ENCODE data around the gene RBM42.

The RBM42 gene

GRCh38 chr19:35608251-35608650, 20.6 kb upstream of the RBM42 start:
- DNase-seq (ENCODE audit: low read depth in 1 of 2, low spot score in 1 of 2) = peak in 1 of 2 experiments; percentile 45
- in situ Hi-C loops (cut with HindIII; ENCODE audit: low pct_unique_long_range_greater_than_20kb, low sequenced_read_pairs) = no loop called here
- no peak for TF ChIP-seq JUND (IDR thresholded peaks at IDR 0.05; ENCODE audit: low read depth)

- in situ Hi-C loops (cut with HindIII; ENCODE audit: low pct_unique_long_range_greater_than_20kb, low sequenced_read_pairs) = no loop called here
- DNase-seq (ENCODE audit: low read depth in 1 of 2, low spot score in 1 of 2) = no peak
- no peak for TF ChIP-seq JUND (IDR thresholded peaks at IDR 0.05; ENCODE audit: low read depth)
Observed at GRCh38 chr19:35609851-35610353, 18.9 kb upstream of the RBM42 start.

- no peak for DNase-seq (ENCODE audit: low read depth in 1 of 2, low spot score in 1 of 2)
- TF ChIP-seq JUND (IDR thresholded peaks at IDR 0.05; ENCODE audit: low read depth) = no peak
- in situ Hi-C loops (cut with HindIII; ENCODE audit: low pct_unique_long_range_greater_than_20kb, low sequenced_read_pairs) = no loop called here
Observed at GRCh38 chr19:35612224-35612558, 16.6 kb upstream of the RBM42 start.

- peak; percentile 59 to 93 for DNase-seq (ENCODE audit: low read depth in 1 of 2, low spot score in 1 of 2)
Observed at GRCh38 chr19:35612559-35613321, 16.1 kb upstream of the RBM42 start, which contains the start of gene HAUS5. TSS of gene HAUS5 (plus strand) at chr19:35612735. CDS start at chr19:35612795, 60 bp downstream.

GRCh38 chr19:35613574-35613973, 15.3 kb upstream of the RBM42 start:
- TF ChIP-seq JUND (IDR thresholded peaks at IDR 0.05; ENCODE audit: low read depth) = no peak
- no peak for DNase-seq (ENCODE audit: low read depth in 1 of 2, low spot score in 1 of 2)
- in situ Hi-C loops (cut with HindIII; ENCODE audit: low pct_unique_long_range_greater_than_20kb, low sequenced_read_pairs) = no loop called here

More at GRCh38 chr19:35612559-35613321, 16.1 kb upstream of the RBM42 start, which contains the start of gene HAUS5:
- TF ChIP-seq JUND (IDR thresholded peaks at IDR 0.05; ENCODE audit: low read depth) = no peak
- in situ Hi-C loops (cut with HindIII; ENCODE audit: low pct_unique_long_range_greater_than_20kb, low sequenced_read_pairs) = no loop called here

GRCh38 chr19:35615036-35615435, 13.8 kb upstream of the RBM42 start:
- no peak for TF ChIP-seq JUND (IDR thresholded peaks at IDR 0.05; ENCODE audit: low read depth)
- no peak for DNase-seq (ENCODE audit: low read depth in 1 of 2, low spot score in 1 of 2)
- in situ Hi-C loops (cut with HindIII; ENCODE audit: low pct_unique_long_range_greater_than_20kb, low sequenced_read_pairs) = no loop called here

GRCh38 chr19:35618857-35619256, 10.0 kb upstream of the RBM42 start:
- in situ Hi-C loops (cut with HindIII; ENCODE audit: low pct_unique_long_range_greater_than_20kb, low sequenced_read_pairs) = no loop called here
- DNase-seq (ENCODE audit: low read depth in 1 of 2, low spot score in 1 of 2) = no peak
- TF ChIP-seq JUND (IDR thresholded peaks at IDR 0.05; ENCODE audit: low read depth) = no peak

GRCh38 chr19:35619290-35619923, 9.4 kb upstream of the RBM42 start:
- in situ Hi-C loops (cut with HindIII; ENCODE audit: low pct_unique_long_range_greater_than_20kb, low sequenced_read_pairs) = no loop called here
- DNase-seq (ENCODE audit: low read depth in 1 of 2, low spot score in 1 of 2) = no peak
- TF ChIP-seq JUND (IDR thresholded peaks at IDR 0.05; ENCODE audit: low read depth) = no peak

- no peak for TF ChIP-seq JUND (IDR thresholded peaks at IDR 0.05; ENCODE audit: low read depth)
- DNase-seq (ENCODE audit: low read depth in 1 of 2, low spot score in 1 of 2) = no peak
- in situ Hi-C loops (cut with HindIII; ENCODE audit: low pct_unique_long_range_greater_than_20kb, low sequenced_read_pairs) = no loop called here
Observed at GRCh38 chr19:35620001-35620400, 8.8 kb upstream of the RBM42 start.

- TF ChIP-seq JUND (IDR thresholded peaks at IDR 0.05; ENCODE audit: low read depth) = no peak
- no peak for DNase-seq (ENCODE audit: low read depth in 1 of 2, low spot score in 1 of 2)
- in situ Hi-C loops (cut with HindIII; ENCODE audit: low pct_unique_long_range_greater_than_20kb, low sequenced_read_pairs) = no loop called here
Observed at GRCh38 chr19:35621708-35622107, 7.1 kb upstream of the RBM42 start.

- no peak for TF ChIP-seq JUND (IDR thresholded peaks at IDR 0.05; ENCODE audit: low read depth)
- in situ Hi-C loops (cut with HindIII; ENCODE audit: low pct_unique_long_range_greater_than_20kb, low sequenced_read_pairs) = no loop called here
- DNase-seq (ENCODE audit: low read depth in 1 of 2, low spot score in 1 of 2) = no peak
Observed at GRCh38 chr19:35622750-35623149, 6.1 kb upstream of the RBM42 start.

- TF ChIP-seq JUND (IDR thresholded peaks at IDR 0.05; ENCODE audit: low read depth) = no peak
- in situ Hi-C loops (cut with HindIII; ENCODE audit: low pct_unique_long_range_greater_than_20kb, low sequenced_read_pairs) = no loop called here
- no peak for DNase-seq (ENCODE audit: low read depth in 1 of 2, low spot score in 1 of 2)
Observed at GRCh38 chr19:35623327-35624010, 5.4 kb upstream of the RBM42 start.

- in situ Hi-C loops (cut with HindIII; ENCODE audit: low pct_unique_long_range_greater_than_20kb, low sequenced_read_pairs) = no loop called here
- TF ChIP-seq JUND (IDR thresholded peaks at IDR 0.05; ENCODE audit: low read depth) = no peak
- DNase-seq (ENCODE audit: low read depth in 1 of 2, low spot score in 1 of 2) = no peak
Observed at GRCh38 chr19:35628264-35628564, 622 bp upstream of the RBM42 start.
